ENCODE data around the gene GPR132. TPM values are rescaled to one million over a fixed set of nuclear protein-coding genes. Genes with fewer than 3 reads are reported as not detected.

GPR132 gene
- total and polyA plus RNA-seq, 2 of the 8 experiments (the other 6 are each of a cell fraction or from before 2014, with no cell fraction given): 0.11 TPM; not detected in 1

- no peak overlapping the region for H3K4me2 ChIP-seq (ENCODE audit: insufficient read depth in 1 of 2, low read depth in 2 of 2, low read length in 2 of 2)
- no peak overlapping the region for H3K18ac ChIP-seq (ENCODE audit: extremely low read depth, low read length)
- DNase-seq (ENCODE audit: low read depth in 1 of 2, low spot score in 2 of 2) (no peak), FAIRE-seq (no peak)
- no peak overlapping the region for H2BK20ac ChIP-seq (ENCODE audit: low read length)
- H3K14ac ChIP-seq (ENCODE audit: insufficient read length): no peak overlapping the region
- H3K36me3 ChIP-seq (ENCODE audit: control insufficient read depth in 2 of 4, insufficient read depth in 4 of 4, low read length in 3 of 4): no peaks in the 10 kb centered on the region
- CTCF ChIA-PET (ENCODE audit: partially characterized antibody): interaction anchor here (0.9 to 2.3 kb wide), 6 partner anchors 15 to 410 kb away, joined by 3 to 11 read pairs (median 4); no protein-coding TSS in a partner anchor
- no peaks in the 10 kb centered on the region for H3K27me3 ChIP-seq (replicated peaks in 1 of 4; ENCODE audit: control insufficient read depth in 3 of 4, extremely low read depth in 1 of 4, insufficient read depth in 3 of 4, low read length in 3 of 4)
- no peak overlapping the region for H3K4ac ChIP-seq (replicated peaks; ENCODE audit: insufficient read length, low read depth, low read length)
- H3K4me1 ChIP-seq (replicated peaks in 1 of 4; ENCODE audit: control insufficient read depth in 3 of 4, insufficient read depth in 4 of 4, low read length in 3 of 4): peaks cover 0 to 14% (median 5%) of the 10 kb centered on the region in 4 experiments; a peak in 6 of 7 replicates
- H3K27ac ChIP-seq (ENCODE audit: low read depth, low read length): no peak overlapping the region
- no peak overlapping the region for H3K56ac ChIP-seq (replicated peaks; ENCODE audit: insufficient read length, low read depth, low read length)
- H4K91ac ChIP-seq (replicated peaks; ENCODE audit: insufficient read length, low read length): no peak overlapping the region
- no peaks in the 10 kb centered on the region for H3K79me2 ChIP-seq (ENCODE audit: control insufficient read depth in 1 of 2, insufficient read depth in 2 of 2, low read length in 2 of 2)
- no peak overlapping the region for H2BK12ac ChIP-seq (ENCODE audit: low read depth, low read length)
- no peak overlapping the region for H2AFZ ChIP-seq (ENCODE audit: low read length)
- WGBS, 2 experiments (ENCODE audit: extremely low coverage in 1 of 2, insufficient coverage in 1 of 2, insufficient read length in 1 of 2, insufficient replicate concordance in 2 of 2, low coverage in 1 of 2, low lambda C conversion rate in 2 of 2, missing lambda C conversion rate in 1 of 2): 85% methylated on average over 15 of the region's 15 CpGs; no CpG with 5 or more reads in 1 of the 2 experiments
- H3K9ac ChIP-seq (replicated peaks in 1 of 4; ENCODE audit: extremely low read depth in 1 of 4, low read depth in 3 of 4, low read length in 3 of 4): no peak overlapping the region
- no peaks in the 10 kb centered on the region for H4K20me1 ChIP-seq (replicated peaks in 1 of 2; ENCODE audit: control insufficient read depth in 1 of 2, insufficient read depth in 2 of 2, low read length in 2 of 2)
- POLR2A ChIA-PET (ENCODE audit: partially characterized antibody): interaction anchor here (1.0 kb wide), 1 partner anchor 12 kb away, joined by 3 read pairs; no protein-coding TSS in a partner anchor
- no peak overlapping the region for H2BK15ac ChIP-seq (ENCODE audit: low read length)
- H4K5ac ChIP-seq (ENCODE audit: insufficient read length, low read depth, low read length): no peak overlapping the region
- H3K23me2 ChIP-seq (ENCODE audit: low read depth, low read length): no peaks in the 10 kb centered on the region
- no peak overlapping the region for H2BK5ac ChIP-seq (ENCODE audit: low read depth, low read length)
- H3K9me3 ChIP-seq (ENCODE audit: insufficient read depth in 2 of 2, low read depth in 1 of 2, low read length in 1 of 2): no peaks in the 10 kb centered on the region
- no peak overlapping the region for H3K23ac ChIP-seq (ENCODE audit: insufficient read length)
- no peak overlapping the region for H2BK120ac ChIP-seq (replicated peaks; ENCODE audit: low read depth, low read length)
- H4K8ac ChIP-seq (ENCODE audit: extremely low read depth, insufficient read depth, low read length): no peak overlapping the region; the same call in 1 of the 2 replicates
- H3K79me1 ChIP-seq (ENCODE audit: low read depth, low read length): no peaks in the 10 kb centered on the region
- H2AK5ac ChIP-seq (ENCODE audit: low read depth, low read length): no peak overlapping the region
- no peak overlapping the region for H3K4me3 ChIP-seq (ENCODE audit: extremely low read depth in 1 of 4, insufficient read depth in 2 of 4, low read depth in 3 of 4, low read length in 4 of 4)
- TF ChIP-seq EGR1 (IDR thresholded peaks at IDR 0.05; ENCODE audit: borderline replicate concordance, low read depth, low read length) (no peak), SP1 (IDR thresholded peaks at IDR 0.05; ENCODE audit: low read depth, low read length) (no peak), RNF2 (IDR thresholded peaks at IDR 0.05; ENCODE audit: borderline replicate concordance, low read depth, low read length, missing control alignments, poor library complexity, severe bottlenecking) (no peak), CBX5 (IDR thresholded peaks at IDR 0.05; ENCODE audit: low read depth, low read length) (no peak), RFX5 (IDR thresholded peaks at IDR 0.05; ENCODE audit: borderline replicate concordance, low read depth, low read length) (no peak), POLR2A (IDR thresholded peaks at IDR 0.05; ENCODE audit: control extremely low read depth in 1 of 2, low read depth in 2 of 2, low read length in 2 of 2) (no peak), SIN3A (conservative IDR thresholded peaks at IDR 0.05 in 1 of 2, IDR thresholded peaks at IDR 0.05 in 1 of 2; ENCODE audit: low read depth in 1 of 2, low read length in 2 of 2) (no peak), NRF1 (IDR thresholded peaks at IDR 0.05; ENCODE audit: low read depth, low read length) (no peak), CEBPB (IDR thresholded peaks at IDR 0.05; ENCODE audit: low read depth, low read length) (no peak), ZNF274 (IDR thresholded peaks at IDR 0.05; ENCODE audit: borderline replicate concordance, extremely low read depth, low read length) (no peak), TBP (IDR thresholded peaks at IDR 0.05; ENCODE audit: low read depth, low read length) (no peak), RBBP5 (IDR thresholded peaks at IDR 0.05; ENCODE audit: borderline replicate concordance, low read depth, low read length) (no peak), BACH1 (IDR thresholded peaks at IDR 0.05; ENCODE audit: low read length) (no peak), FOSL1 (IDR thresholded peaks at IDR 0.05; ENCODE audit: insufficient read depth, low read depth, low read length) (no peak), TEAD4 (IDR thresholded peaks at IDR 0.05; ENCODE audit: low read depth, low read length) (no peak), SIRT6 (IDR thresholded peaks at IDR 0.05; ENCODE audit: low read length) (no peak)
Measured at GRCh38 chr14:105071326-105071725, 6.1 kb upstream of the GPR132 start.

All from H1 (cell line).